OCI-LY7 (cell line): ENCODE measurements around the gene CCNL2. TPM values are rescaled to one million over a fixed set of nuclear protein-coding genes. Genes with fewer than 3 reads are reported as not detected.

Experiments used
- BruUV-seq: library from RNA; stranded (reverse); fragments of 400-500 nt; replicated peaks from 2 replicates; lab custom pipeline; 2021; lab: Mats Ljungman, UMichigan
- CTCF ChIA-PET: fragments of 300-600 bp; sonication (Branson Sonifier 250); formaldehyde crosslinking; loops from one replicate; lab custom pipeline; 2022; ENCODE audit warnings: antibody characterized with exemption; ENCODE audit not compliant: unreplicated experiment; lab: Charles Lee
- POLR2A ChIA-PET: fragments of 300-600 bp; sonication (Branson Sonifier 250); formaldehyde crosslinking; loops from one replicate; lab custom pipeline; 2022; ENCODE audit warnings: antibody characterized with exemption; lab: Charles Lee
- DNase-seq: peaks from one replicate; pipeline ENCODE4 v3.0.0-alpha.2; 2015; ENCODE audit warnings: low spot score
- H2AFZ ChIP-seq: fragments of 200-600 bp; sonication (generic), shearing (Covaris generic); 2 replicates; pipeline ENCODE4 v1.6.1; 2014; ENCODE audit warnings: mild to moderate bottlenecking, antibody characterized with exemption, low read length, moderate library complexity
- H3K27ac ChIP-seq: fragments of 200-600 bp; sonication (generic); 2 replicates; pipeline ENCODE4 v1.5.1; 2014; ENCODE audit warnings: mixed run types, low read depth, mild to moderate bottlenecking, moderate library complexity, low read length, inconsistent platforms; ENCODE audit not compliant: poor library complexity, severe bottlenecking
- H3K36me3 ChIP-seq: fragments of 200-600 bp; sonication (generic); 2 replicates; pipeline ENCODE4 v1.6.1; 2014; ENCODE audit warnings: mild to moderate bottlenecking, antibody characterized with exemption, low read length, moderate library complexity, mixed read lengths; ENCODE audit not compliant: insufficient read depth
- H3K4me1 ChIP-seq: fragments of 200-600 bp; sonication (generic); 2 replicates; pipeline ENCODE4 v1.5.1; 2014; ENCODE audit warnings: mild to moderate bottlenecking, low read length; ENCODE audit not compliant: insufficient read depth, poor library complexity, severe bottlenecking
- H3K4me2 ChIP-seq: fragments of 200-600 bp; sonication (generic); 2 replicates; pipeline ENCODE4 v1.6.1; 2014; ENCODE audit warnings: mild to moderate bottlenecking, low read length
- H3K4me3 ChIP-seq: fragments of 200-600 bp; sonication (generic); 2 replicates; pipeline ENCODE4 v1.5.1; 2014; ENCODE audit warnings: mild to moderate bottlenecking, low read depth, low read length; ENCODE audit not compliant: poor library complexity, severe bottlenecking
- H3K79me2 ChIP-seq: fragments of 200-600 bp; sonication (generic); 2 replicates; pipeline ENCODE4 v1.6.1; 2016; ENCODE audit warnings: low read depth, mild to moderate bottlenecking, low read length, moderate library complexity, mixed read lengths; ENCODE audit not compliant: insufficient read depth
- H3K9me2 ChIP-seq: fragments of 200-600 bp; sonication (generic); 2 replicates; pipeline ENCODE4 v1.6.1; 2016; ENCODE audit warnings: mild to moderate bottlenecking, low read length, mixed read lengths; ENCODE audit not compliant: insufficient read depth
- H3K9me3 ChIP-seq: fragments of 200-600 bp; sonication (generic); 2 replicates; pipeline ENCODE4 v1.6.1; 2014; ENCODE audit warnings: mild to moderate bottlenecking, mixed run types, low read length, mixed read lengths
- H4K20me1 ChIP-seq: fragments of 200-600 bp; sonication (generic); 2 replicates; pipeline ENCODE4 v1.6.1; 2014; ENCODE audit warnings: mild to moderate bottlenecking, antibody characterized with exemption, low read length, moderate library complexity, mixed read lengths; ENCODE audit not compliant: insufficient read depth
- EZH2phosphoT487 ChIP-seq: fragments of 200-600 bp; sonication (generic); IDR thresholded peaks from 2 replicates; pipeline ENCODE4 v1.6.1; 2018; ENCODE audit warnings: low read depth, borderline replicate concordance, mild to moderate bottlenecking, mixed run types, antibody characterized with exemption, low read length, moderate library complexity, mixed read lengths
- intact Hi-C: fragments of 100-400 bp; cut with micrococcal nuclease; formaldehyde crosslinking; loops from one replicate; pipeline ENCODE4 v1.10.0; 2022; ENCODE audit not compliant: unreplicated experiment
- total RNA-seq, 2 experiments: library from RNA; depleted of rRNA in 1 of 2; stranded (reverse); fragments of >200 nt in 1 of 2; shearing (Covaris generic) in 1 of 2; gene quantifications; 2 replicates each; pipeline ENCODE4 v1.2.3, GENCODE V29; 2014 to 2022
- TF ChIP-seq, protein P1 (sequence below): fragments of 200-600 bp; sonication (generic); conservative IDR thresholded peaks from 2 replicates; pipeline ENCODE4 v1.5.1; 2014; ENCODE audit warnings: mild to moderate bottlenecking, antibody characterized with exemption, low read length, moderate library complexity, mixed read lengths

Gene CCNL2
- total RNA-seq, 2 experiments from 2014 or later, result 213 to 307 TPM

DNA sequence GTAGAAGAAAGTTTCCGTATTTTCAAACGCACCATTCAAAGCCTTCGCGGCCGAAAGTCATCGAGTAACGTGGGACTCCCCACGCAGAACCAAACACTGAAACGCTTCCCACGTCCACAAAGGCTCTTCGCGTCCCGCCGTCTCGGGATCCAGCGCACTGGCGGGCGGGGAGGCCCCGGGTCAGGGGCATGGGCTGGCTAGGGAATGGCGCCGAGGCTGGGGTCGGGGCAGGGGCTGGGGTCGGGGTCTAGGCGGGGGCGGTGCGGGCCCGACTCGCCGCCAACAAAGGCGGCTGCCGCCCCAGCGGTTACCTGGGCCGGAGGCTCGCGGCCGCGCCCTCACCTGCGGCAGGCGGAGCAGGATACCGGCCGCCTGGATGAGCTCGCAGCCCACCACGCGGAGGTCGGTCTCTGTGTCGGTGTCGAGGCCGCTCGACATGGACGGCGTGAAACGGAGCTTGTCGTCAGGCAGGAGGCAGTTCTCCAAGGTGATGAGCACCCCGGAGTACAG, 403 bp downstream of the CCNL2 start:
- Histone ChIP-seq H3K36me3 (peaks cover 81% of the 10 kb centered on the region), H3K27ac (peak overlapping the region; percentile 54), H3K4me3 (peak overlapping the region; percentile 90), H4K20me1 (no peaks in the 10 kb centered on the region), H3K4me1 (peaks cover 29% of the 10 kb centered on the region), H3K4me2 (peak overlapping the region; percentile 73), H3K79me2 (peaks cover 58% of the 10 kb centered on the region), H3K9me3 (no peaks in the 10 kb centered on the region), H2AFZ (no peak overlapping the region), H3K9me2 (no peaks in the 10 kb centered on the region)
- ChIA-PET POLR2A (interaction anchor here (0.9 to 1.0 kb wide), 2 partner anchors 23 to 27 kb away, joined by 3 read pairs; no protein-coding TSS in a partner anchor), CTCF (interaction anchor here (0.7 to 0.9 kb wide), 2 partner anchors 9 to 21 kb away, joined by 3 read pairs; no protein-coding TSS in a partner anchor)
- intact Hi-C loops, result loop anchor here (1.0 kb wide), 1 partner anchor 23 kb away; the partner anchor contains the start of gene AURKAIP1
- TF ChIP-seq, protein P1, sequence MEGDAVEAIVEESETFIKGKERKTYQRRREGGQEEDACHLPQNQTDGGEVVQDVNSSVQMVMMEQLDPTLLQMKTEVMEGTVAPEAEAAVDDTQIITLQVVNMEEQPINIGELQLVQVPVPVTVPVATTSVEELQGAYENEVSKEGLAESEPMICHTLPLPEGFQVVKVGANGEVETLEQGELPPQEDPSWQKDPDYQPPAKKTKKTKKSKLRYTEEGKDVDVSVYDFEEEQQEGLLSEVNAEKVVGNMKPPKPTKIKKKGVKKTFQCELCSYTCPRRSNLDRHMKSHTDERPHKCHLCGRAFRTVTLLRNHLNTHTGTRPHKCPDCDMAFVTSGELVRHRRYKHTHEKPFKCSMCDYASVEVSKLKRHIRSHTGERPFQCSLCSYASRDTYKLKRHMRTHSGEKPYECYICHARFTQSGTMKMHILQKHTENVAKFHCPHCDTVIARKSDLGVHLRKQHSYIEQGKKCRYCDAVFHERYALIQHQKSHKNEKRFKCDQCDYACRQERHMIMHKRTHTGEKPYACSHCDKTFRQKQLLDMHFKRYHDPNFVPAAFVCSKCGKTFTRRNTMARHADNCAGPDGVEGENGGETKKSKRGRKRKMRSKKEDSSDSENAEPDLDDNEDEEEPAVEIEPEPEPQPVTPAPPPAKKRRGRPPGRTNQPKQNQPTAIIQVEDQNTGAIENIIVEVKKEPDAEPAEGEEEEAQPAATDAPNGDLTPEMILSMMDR, result no peak
- TF ChIP-seq EZH2phosphoT487, result no peak
- BruUV-seq, result no TSS peak
- DNase-seq, result no peak

DNA sequence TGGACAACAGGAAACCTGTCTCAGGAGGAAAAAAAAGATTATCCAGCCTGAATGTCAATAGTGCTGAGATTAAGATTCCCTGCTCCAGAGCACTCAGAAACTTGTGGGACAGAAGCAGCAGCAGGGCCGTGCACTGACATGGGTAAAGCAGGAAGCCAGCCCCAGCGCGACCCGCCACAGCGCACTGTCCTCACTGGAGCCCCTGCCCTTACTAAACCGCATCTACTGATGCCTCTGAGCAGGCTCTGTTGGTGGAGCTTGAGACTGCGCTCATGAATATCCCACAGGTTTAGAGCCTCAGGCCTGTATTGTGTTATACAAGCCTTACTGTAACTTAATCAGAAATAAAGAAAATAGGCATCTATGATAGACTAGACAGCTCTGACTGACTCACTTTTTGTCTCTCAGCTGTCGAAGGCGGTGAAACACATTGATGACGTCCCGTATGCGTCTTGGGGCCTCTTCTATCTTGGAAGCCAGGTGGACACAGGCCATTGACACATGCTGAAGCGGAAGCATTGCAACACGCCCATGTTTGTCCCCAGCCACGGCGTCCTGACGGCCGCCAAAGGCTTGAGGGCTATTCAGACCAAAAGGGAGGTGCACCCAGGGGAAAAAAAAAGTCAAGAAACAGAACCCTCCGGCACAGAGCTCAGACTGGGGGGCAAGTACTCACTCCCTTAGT, 1.2 kb downstream of the CCNL2 start:
- ChIA-PET CTCF (no interaction called here), POLR2A (interaction anchor here (0.5 to 0.6 kb wide), 3 partner anchors 10 to 127 kb away, joined by 3 to 4 read pairs (median 3); no protein-coding TSS in a partner anchor)
- intact Hi-C loops, result no loop called here
- Histone ChIP-seq H3K9me2 (no peaks in the 10 kb centered on the region), H3K79me2 (peaks cover 58% of the 10 kb centered on the region), H3K36me3 (peaks cover 81% of the 10 kb centered on the region), H3K4me1 (peaks cover 29% of the 10 kb centered on the region), H3K4me2 (peak overlapping the region; percentile 73), H3K4me3 (peak overlapping the region; percentile 90), H3K27ac (peak overlapping the region; percentile 54), H4K20me1 (no peaks in the 10 kb centered on the region), H2AFZ (no peak overlapping the region), H3K9me3 (no peaks in the 10 kb centered on the region)
- no peak for TF ChIP-seq EZH2phosphoT487
- TF ChIP-seq, protein P1, result no peak
- DNase-seq, result no peak
- BruUV-seq, result TSS peak; percentile 64

DNA sequence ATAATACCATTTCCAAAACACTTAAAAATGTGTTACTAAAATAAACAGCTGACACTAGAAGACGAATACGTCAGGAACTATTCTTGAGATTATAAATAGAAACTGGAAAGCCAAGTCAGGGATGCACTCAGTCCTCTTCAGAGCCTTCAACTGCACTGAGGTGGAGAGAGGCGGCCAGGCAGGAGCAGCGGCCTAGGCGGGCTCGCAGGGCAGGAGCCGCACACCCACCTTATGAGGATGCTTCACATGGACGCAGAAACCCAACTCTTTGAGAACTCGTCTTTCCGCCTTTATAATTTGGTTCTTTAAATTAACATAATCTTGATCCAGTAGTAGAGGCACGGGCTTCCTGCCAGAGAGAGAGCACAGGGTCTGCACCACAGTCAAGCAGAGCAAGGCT, 4.0 kb downstream of the CCNL2 start:
- Histone ChIP-seq H3K9me2 (no peaks in the 10 kb centered on the region), H3K9me3 (no peaks in the 10 kb centered on the region), H2AFZ (no peak overlapping the region), H4K20me1 (no peaks in the 10 kb centered on the region), H3K4me1 (peaks cover 12% of the 10 kb centered on the region), H3K27ac (no peak overlapping the region), H3K79me2 (peaks cover 39% of the 10 kb centered on the region), H3K4me3 (no peak overlapping the region), H3K36me3 (peaks cover 81% of the 10 kb centered on the region), H3K4me2 (no peak overlapping the region)
- intact Hi-C loops, result no loop called here
- no peak for DNase-seq
- CTCF ChIA-PET, result no interaction called here
- POLR2A ChIA-PET, result no interaction called here
- no peak for TF ChIP-seq EZH2phosphoT487
- TF ChIP-seq, protein P1, result no peak
- BruUV-seq, result no TSS peak
